Measurements from ENCODE around the gene LRR1.

- TF ChIP-seq CTCF (IDR thresholded peaks at IDR 0.05; ENCODE audit: borderline replicate concordance, extremely low read depth, low read length, poor library complexity, severe bottlenecking): no peak
- no peak for TF ChIP-seq EZH2 (IDR thresholded peaks at IDR 0.05; ENCODE audit: borderline replicate concordance, low read depth, low read length, severe bottlenecking)
These were observed 23.4 kb downstream of the LRR1 start for GRCh38 chr14:49622022-49622607.

Data from DND-41 (cell line).